GM21360 (cell line): Measurements from ENCODE around the gene CCN5.
"Not testable (repeated sequence)": the region's sequence is repeated elsewhere in the genome, so short reads cannot be mapped to it uniquely, and the experiment has no call there.

ENCODE experiments used
- ATAC-seq: cut with Tn5 transposase; IDR thresholded peaks from one replicate; pipeline ENCODE4 v1.9.1; 2021; ENCODE audit warnings: mild to moderate bottlenecking, moderate library complexity; ENCODE audit not compliant: unreplicated experiment

Gene CCN5

GRCh38 chr20:44714701-44715498, at the start of gene CCN5:
CCN5 (plus strand) TSS chr20:44715369; CDS start chr20:44715391, 22 bp downstream.
- ATAC-seq: no peak

- ATAC-seq: no peak
Measured at GRCh38 chr20:44666066-44666465, 49.1 kb upstream of the CCN5 start.

GRCh38 chr20:44670851-44671250, 44.3 kb upstream of the CCN5 start:
- ATAC-seq: not testable (repeated sequence)

- not testable (repeated sequence) for ATAC-seq
Measured at GRCh38 chr20:44671541-44671940, 43.6 kb upstream of the CCN5 start.

GRCh38 chr20:44672318-44672902, 42.8 kb upstream of the CCN5 start:
- not testable (repeated sequence) for ATAC-seq

- ATAC-seq: no peak
Measured at GRCh38 chr20:44678242-44678641, 36.9 kb upstream of the CCN5 start.

- ATAC-seq: no peak
Measured at GRCh38 chr20:44678990-44679611, 36.1 kb upstream of the CCN5 start.

GRCh38 chr20:44681796-44682566, 33.2 kb upstream of the CCN5 start:
- ATAC-seq: no peak

GRCh38 chr20:44683263-44684046, 31.7 kb upstream of the CCN5 start:
- ATAC-seq: no peak

GRCh38 chr20:44684047-44684967, 30.9 kb upstream of the CCN5 start:
- ATAC-seq: no peak

GRCh38 chr20:44686934-44687333, 28.2 kb upstream of the CCN5 start:
- no peak for ATAC-seq

- ATAC-seq: no peak
Measured at GRCh38 chr20:44688053-44688625, 27.0 kb upstream of the CCN5 start.

GRCh38 chr20:44689809-44690208, 25.4 kb upstream of the CCN5 start:
- ATAC-seq: no peak

GRCh38 chr20:44690781-44691423, 24.3 kb upstream of the CCN5 start:
- ATAC-seq: no peak

GRCh38 chr20:44691424-44692423, 23.4 kb upstream of the CCN5 start:
- ATAC-seq: no peak

GRCh38 chr20:44692932-44693480, 22.2 kb upstream of the CCN5 start:
- ATAC-seq: no peak

- ATAC-seq: no peak
Measured at GRCh38 chr20:44693627-44694026, 21.5 kb upstream of the CCN5 start.
